HepG2 (cell line): ENCODE measurements around the gene HSD11B2. TPM values are rescaled to one million over a fixed set of nuclear protein-coding genes. Genes with fewer than 3 reads are reported as not detected.

Experiments
- ATF2 ChIP-seq: sonication (generic); formaldehyde crosslinking; IDR thresholded peaks from 2 replicates; pipeline ENCODE4 v1.4.0; 2020; ENCODE audit warnings: missing genetic modification reagents
- GABPB1 ChIP-seq: IDR thresholded peaks from 2 replicates; pipeline ENCODE4 v1.6.1; 2016; ENCODE audit warnings: mild to moderate bottlenecking, missing genetic modification reagents, moderate library complexity, missing compliant biosample characterization
- NR2C2 ChIP-seq: sonication (generic); formaldehyde crosslinking; IDR thresholded peaks from 2 replicates; pipeline ENCODE4 v1.4.0; 2020; ENCODE audit warnings: missing genetic modification reagents, mild to moderate bottlenecking, moderate library complexity, borderline replicate concordance
- POGK ChIP-seq: sonication (generic); formaldehyde crosslinking; conservative IDR thresholded peaks from 2 replicates; pipeline ENCODE4 v1.8.0; 2022; ENCODE audit warnings: mild to moderate bottlenecking, moderate library complexity, missing genetic modification reagents
- RORA ChIP-seq: sonication (generic); formaldehyde crosslinking; IDR thresholded peaks from 2 replicates; pipeline ENCODE4 v1.5.0; 2020; ENCODE audit warnings: mild to moderate bottlenecking, missing genetic modification reagents, moderate library complexity
- SALL1 ChIP-seq: sonication (generic); formaldehyde crosslinking; IDR thresholded peaks from 2 replicates; pipeline ENCODE4 v1.8.0; 2022; ENCODE audit warnings: mild to moderate bottlenecking, missing genetic modification reagents
- TBL1XR1 ChIP-seq: fragments of 150-350 bp; IDR thresholded peaks from 2 replicates; pipeline ENCODE4 v1.6.1; 2014; ENCODE audit warnings: borderline replicate concordance, low read length; ENCODE audit not compliant: partially characterized antibody
- THAP8 ChIP-seq: sonication (generic); formaldehyde crosslinking; IDR thresholded peaks from 2 replicates; pipeline ENCODE4 v1.5.1; 2020; ENCODE audit warnings: missing genetic modification reagents, mild to moderate bottlenecking, borderline replicate concordance
- USF2 ChIP-seq, 2 experiments: sonication (generic) in 1 of 2; formaldehyde crosslinking in 1 of 2; IDR thresholded peaks; 2 replicates each; pipeline versions ENCODE4 v1.5.1 to v1.6.1; 2011 to 2020; ENCODE audit warnings: borderline replicate concordance in 1 of 2, low read depth in 1 of 2, low read length in 1 of 2, mild to moderate bottlenecking in 1 of 2, missing genetic modification reagents in 1 of 2, moderate library complexity in 1 of 2
- ZFP90 ChIP-seq: sonication (generic); formaldehyde crosslinking; IDR thresholded peaks from 2 replicates; pipeline ENCODE4 v1.8.0; 2022; ENCODE audit warnings: missing genetic modification reagents, mild to moderate bottlenecking, inconsistent platforms, borderline replicate concordance
- ZFP91 ChIP-seq: sonication (generic); formaldehyde crosslinking; IDR thresholded peaks from 2 replicates; pipeline ENCODE4 v1.9.0; 2022; ENCODE audit warnings: missing genetic modification reagents, mild to moderate bottlenecking, borderline replicate concordance
- ZNF143 ChIP-seq: sonication (generic); formaldehyde crosslinking; IDR thresholded peaks from 2 replicates; pipeline ENCODE4 v1.4.0; 2020; ENCODE audit warnings: missing genetic modification reagents
- ZNF33A ChIP-seq: sonication (generic); formaldehyde crosslinking; IDR thresholded peaks from 2 replicates; pipeline ENCODE4 v1.5.1; 2020; ENCODE audit warnings: missing genetic modification reagents, mild to moderate bottlenecking, moderate library complexity, borderline replicate concordance
- polyA plus RNA-seq, 8 experiments: library from polyadenylated mRNA; depleted of rRNA in 3 of 8; stranded (reverse) in 7 of 8; unstranded in 1 of 8; fragments of >200 nt; fragmentation: Illumina TruSeq in 4 of 8; extraction: Trizol in 4 of 8; gene quantifications; 2 replicates each; pipeline versions ENCODE4 v1.2.1 to v1.2.3, GENCODE V29; 2011 to 2016; ENCODE audit warnings: low read depth in 4 of 8, missing spikeins in 1 of 8, mixed read lengths in 1 of 8; ENCODE audit not compliant: insufficient read depth in 1 of 8
- total RNA-seq, 5 experiments: library from RNA; depleted of rRNA; stranded (reverse); fragments of >200 nt; fragmentation: Illumina TruSeq; extraction: Trizol; gene quantifications; 2 replicates each; pipeline ENCODE4 v1.2.3, GENCODE V29; 2016; ENCODE audit warnings: low read depth in 1 of 5
- TF ChIP-seq, protein P1 (sequence below): sonication (generic); formaldehyde crosslinking; IDR thresholded peaks from 2 replicates; pipeline ENCODE4 v1.8.0; 2022; ENCODE audit warnings: missing genetic modification reagents, mild to moderate bottlenecking, borderline replicate concordance

HSD11B2 gene
- total and polyA plus RNA-seq, 2 of the 13 experiments (the other 11 are each of a cell fraction or from before 2014, with no cell fraction given) = 8.9 to 13.6 TPM

DNA sequence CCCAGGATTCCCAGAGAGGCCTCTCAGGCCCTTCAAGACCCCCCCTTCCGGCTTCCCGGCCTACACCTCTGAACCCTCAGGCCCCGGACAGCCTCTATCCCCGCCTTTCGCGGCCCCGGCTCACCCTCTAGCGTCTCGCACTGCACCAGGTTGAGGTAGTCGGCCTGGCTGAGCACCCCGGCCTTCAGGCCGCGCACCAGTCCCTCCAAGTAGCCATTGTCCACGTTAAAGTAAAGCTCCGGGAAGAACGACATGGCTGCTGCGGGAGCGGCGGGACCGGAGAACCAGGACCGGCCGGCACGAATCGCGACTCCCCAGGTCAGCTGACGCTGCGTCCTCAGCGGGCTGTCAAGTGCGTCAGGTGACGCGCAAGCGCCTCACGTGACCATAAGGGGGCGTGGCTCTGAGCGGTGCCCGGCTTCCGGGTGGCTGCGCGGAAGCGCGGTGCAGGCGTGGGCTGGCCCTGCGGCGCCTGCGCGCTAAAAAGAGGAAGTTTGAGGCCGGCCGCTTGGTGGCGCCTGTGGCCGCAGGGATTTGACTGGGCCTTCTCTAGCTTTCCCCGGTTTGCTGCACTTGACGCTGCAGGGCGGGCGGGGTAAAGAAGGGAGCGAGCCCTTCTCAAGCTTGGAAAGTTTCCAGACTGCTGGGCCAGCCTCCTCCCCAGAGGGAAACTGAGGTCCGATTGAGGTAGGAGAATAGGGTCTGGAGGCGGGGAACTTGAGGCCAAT, 50.1 kb downstream of the HSD11B2 start, which contains the start of gene ATP6V0D1 (continued):
- TF ChIP-seq, protein P1, sequence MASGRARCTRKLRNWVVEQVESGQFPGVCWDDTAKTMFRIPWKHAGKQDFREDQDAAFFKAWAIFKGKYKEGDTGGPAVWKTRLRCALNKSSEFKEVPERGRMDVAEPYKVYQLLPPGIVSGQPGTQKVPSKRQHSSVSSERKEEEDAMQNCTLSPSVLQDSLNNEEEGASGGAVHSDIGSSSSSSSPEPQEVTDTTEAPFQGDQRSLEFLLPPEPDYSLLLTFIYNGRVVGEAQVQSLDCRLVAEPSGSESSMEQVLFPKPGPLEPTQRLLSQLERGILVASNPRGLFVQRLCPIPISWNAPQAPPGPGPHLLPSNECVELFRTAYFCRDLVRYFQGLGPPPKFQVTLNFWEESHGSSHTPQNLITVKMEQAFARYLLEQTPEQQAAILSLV (CRISPR knock-in tag) = peak; percentile 57; the same call in 1 of the 2 replicates
- TF ChIP-seq ZFP90 (peak; percentile 48; the same call in 1 of the 2 replicates), ZFP91 (CRISPR knock-in tag) (peak; percentile 95), TBL1XR1 (peak; percentile 74), THAP8 (CRISPR knock-in tag) (no peak), POGK (CRISPR knock-in tag) (peak; percentile 74), ATF2 (peak; percentile 93), ZNF143 (CRISPR knock-in tag) (0 out of 2 replicates have a peak, but pooled peaks have one; percentile 39), SALL1 (CRISPR knock-in tag) (peak; percentile 88), GABPB1 (CRISPR knock-in tag) (peak; percentile 96), NR2C2 (CRISPR knock-in tag) (peak; percentile 86), ZNF33A (CRISPR knock-in tag) (0 out of 2 replicates have a peak, but pooled peaks have one; percentile 83), USF2 (IDR thresholded peaks at IDR 0.05; ENCODE audit: low read depth, low read length) (peak; percentile 100), USF2 (CRISPR knock-in tag; IDR thresholded peaks at IDR 0.05; ENCODE audit: borderline replicate concordance) (peak; percentile 100), RORA (CRISPR knock-in tag) (no peak)
